ENCODE results near the gene CACYBP. TPM values are rescaled to one million over a fixed set of nuclear protein-coding genes. Genes with fewer than 3 reads are reported as not detected.

The CACYBP gene
- total RNA-seq, 1 experiment from 2014 or later, result 194 TPM

DNA sequence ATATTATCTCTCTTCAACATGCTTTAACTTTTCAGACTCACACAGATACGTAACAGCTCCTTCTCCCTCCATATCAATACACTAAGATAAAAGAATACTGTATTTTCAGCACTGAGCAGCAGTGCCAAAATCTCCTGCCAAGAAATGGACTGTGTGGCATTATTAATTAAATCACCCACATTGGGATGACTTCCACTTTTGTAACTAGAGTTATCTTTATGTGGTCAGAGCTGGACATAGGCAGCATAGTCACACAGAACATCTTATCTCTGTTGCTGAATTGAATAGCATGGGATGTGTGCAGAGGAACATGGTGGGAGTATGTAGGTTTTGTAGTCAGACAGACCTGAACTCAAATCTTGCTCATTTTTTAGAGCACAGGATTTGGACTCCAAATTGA is 41.4 kb upstream of the CACYBP start:
- BruUV-seq (replicated peaks), result no TSS peak
- H3K27ac ChIP-seq (ENCODE audit: low read depth, low read length), result no peak overlapping the region
- H2AFZ ChIP-seq (ENCODE audit: low read depth, low read length, poor library complexity, severe bottlenecking), result no peak overlapping the region
- no peaks in the 10 kb centered on the region for H3K9me3 ChIP-seq (ENCODE audit: control insufficient read depth in 1 of 2, insufficient read depth in 1 of 2, low read depth in 1 of 2, low read length in 2 of 2)
- ChIA-PET CTCF (no interaction called here), POLR2A (no interaction called here), RAD21 (ENCODE audit: low non-redundant PET in 1 of 2, low total read pairs in 2 of 2, uncharacterized antibody in 2 of 2, unreplicated experiment in 2 of 2) (no interaction called here)
- no peak for DNase-seq (ENCODE audit: low read depth, low spot score)
- H3K4me2 ChIP-seq (ENCODE audit: low read length), result no peak overlapping the region
- no peaks in the 10 kb centered on the region for H3K4me1 ChIP-seq (ENCODE audit: control insufficient read depth in 1 of 2, insufficient read depth in 2 of 2, low read length in 2 of 2)
- TF ChIP-seq POLR2AphosphoS5 (IDR thresholded peaks at IDR 0.05; ENCODE audit: low read depth, low read length), result no peak
- TF ChIP-seq ZNF274 (IDR thresholded peaks at IDR 0.05; ENCODE audit: low read depth, low read length), result no peak
- no peak for TF ChIP-seq SIN3A (IDR thresholded peaks at IDR 0.05; ENCODE audit: low read depth)
- no peak for TF ChIP-seq ZFX (IDR thresholded peaks at IDR 0.05)
- no peak for TF ChIP-seq YY1 (IDR thresholded peaks at IDR 0.05; ENCODE audit: extremely low read depth, insufficient replicate concordance, low read depth, low read length)
- TF ChIP-seq, protein P1, sequence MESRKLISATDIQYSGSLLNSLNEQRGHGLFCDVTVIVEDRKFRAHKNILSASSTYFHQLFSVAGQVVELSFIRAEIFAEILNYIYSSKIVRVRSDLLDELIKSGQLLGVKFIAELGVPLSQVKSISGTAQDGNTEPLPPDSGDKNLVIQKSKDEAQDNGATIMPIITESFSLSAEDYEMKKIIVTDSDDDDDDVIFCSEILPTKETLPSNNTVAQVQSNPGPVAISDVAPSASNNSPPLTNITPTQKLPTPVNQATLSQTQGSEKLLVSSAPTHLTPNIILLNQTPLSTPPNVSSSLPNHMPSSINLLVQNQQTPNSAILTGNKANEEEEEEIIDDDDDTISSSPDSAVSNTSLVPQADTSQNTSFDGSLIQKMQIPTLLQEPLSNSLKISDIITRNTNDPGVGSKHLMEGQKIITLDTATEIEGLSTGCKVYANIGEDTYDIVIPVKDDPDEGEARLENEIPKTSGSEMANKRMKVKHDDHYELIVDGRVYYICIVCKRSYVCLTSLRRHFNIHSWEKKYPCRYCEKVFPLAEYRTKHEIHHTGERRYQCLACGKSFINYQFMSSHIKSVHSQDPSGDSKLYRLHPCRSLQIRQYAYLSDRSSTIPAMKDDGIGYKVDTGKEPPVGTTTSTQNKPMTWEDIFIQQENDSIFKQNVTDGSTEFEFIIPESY (IDR thresholded peaks at IDR 0.05; ENCODE audit: extremely low read depth, insufficient replicate concordance, low read length), result no peak
- no peak for TF ChIP-seq RAD21 (IDR thresholded peaks at IDR 0.05; ENCODE audit: low read depth)
- no peak for TF ChIP-seq ATF3 (IDR thresholded peaks at IDR 0.05)
- no peak for TF ChIP-seq ELF1 (IDR thresholded peaks at IDR 0.05; ENCODE audit: borderline replicate concordance, low read depth)
- no peak for TF ChIP-seq EZH2phosphoT487 (IDR thresholded peaks at IDR 0.05; ENCODE audit: borderline replicate concordance)
- TF ChIP-seq MAX (IDR thresholded peaks at IDR 0.05), result no peak
- TF ChIP-seq EGR1 (IDR thresholded peaks at IDR 0.05; ENCODE audit: low read depth), result no peak
- TF ChIP-seq CEBPB (IDR thresholded peaks at IDR 0.05; ENCODE audit: low read depth), result no peak
- TF ChIP-seq CTCF (IDR thresholded peaks at IDR 0.05 in 2 of 3, conservative IDR thresholded peaks at IDR 0.05 in 1 of 3; ENCODE audit: borderline replicate concordance in 1 of 3, insufficient read depth in 1 of 3, low read depth in 2 of 3, low read length in 2 of 3), result no peak
- TF ChIP-seq JUND (IDR thresholded peaks at IDR 0.05), result no peak
- TF ChIP-seq SRF (IDR thresholded peaks at IDR 0.05; ENCODE audit: low read depth), result no peak
- TF ChIP-seq TCF7L2 (IDR thresholded peaks at IDR 0.05; ENCODE audit: borderline replicate concordance, extremely low read depth, insufficient read depth, insufficient read length), result no peak
- no peaks in the 10 kb centered on the region for H4K20me1 ChIP-seq (ENCODE audit: insufficient read depth)
- intact Hi-C loops (cut with micrococcal nuclease), result no loop called here
- ATAC-seq, result no peak
- H3K9ac ChIP-seq (ENCODE audit: low read length), result no peak overlapping the region
- no peak overlapping the region for H3K4me3 ChIP-seq (replicated peaks in 1 of 2; ENCODE audit: low read depth in 1 of 2, low read length in 2 of 2)
- H3K27me3 ChIP-seq (ENCODE audit: insufficient read depth, low read length), result no peaks in the 10 kb centered on the region
- no peaks in the 10 kb centered on the region for H3K9me2 ChIP-seq (ENCODE audit: insufficient read depth)
- H3K79me2 ChIP-seq (ENCODE audit: insufficient read depth, low read length), result no peaks in the 10 kb centered on the region
- no peaks in the 10 kb centered on the region for H3K36me3 ChIP-seq (ENCODE audit: control insufficient read depth in 1 of 2, insufficient read depth in 2 of 2, low read length in 2 of 2)
